Colonic mucosa (tissue), 4 donors: ENCODE measurements around the gene ANP32A. TPM values are rescaled to one million over a fixed set of nuclear protein-coding genes. Genes with fewer than 3 reads are reported as not detected.

ENCODE experiments used
- DNase-seq: peaks from one replicate; pipeline ENCODE4 v3.0.0-alpha.2; 2020
- H3K27ac ChIP-seq: fragments of 200-600 bp; one replicate; pipeline ENCODE4 v1.8.0; 2021
- H3K27me3 ChIP-seq: fragments of 200-600 bp; one replicate; pipeline ENCODE4 v1.8.0; 2021
- H3K36me3 ChIP-seq: fragments of 200-600 bp; one replicate; pipeline ENCODE4 v1.8.0; 2021
- H3K4me1 ChIP-seq: fragments of 200-600 bp; one replicate; pipeline ENCODE4 v1.8.0; 2021; ENCODE audit warnings: mild to moderate bottlenecking
- H3K4me3 ChIP-seq: fragments of 200-600 bp; one replicate; pipeline ENCODE4 v1.8.0; 2021
- H3K9ac ChIP-seq, 2 donors: one replicate each; pipeline ENCODE4 v1.7.0; 2013; ENCODE audit warnings: control low read depth in 2 of 2, low read depth in 2 of 2, low read length in 2 of 2
- H3K9me3 ChIP-seq: fragments of 200-600 bp; one replicate; pipeline ENCODE4 v1.8.0; 2021
- intact Hi-C: fragments of 100-400 bp; cut with DNase I; formaldehyde crosslinking; loops from one replicate; pipeline ENCODE4 v1.14.1; 2022
- microRNA-seq: library from miRNA; unstranded; fragments of <30 nt; microRNA quantifications from one replicate; pipeline ENCODE4, GENCODE V29; 2019
- total RNA-seq, 2 donors: library from RNA; stranded (reverse); fragmentation: NEBNext Ultra II Directional in 1 of 2; extraction: Animal tissue kit (Norgen Biotek cat#: 25700) in 1 of 2; gene quantifications; one replicate each; pipeline ENCODE4 v1.2.1, GENCODE V29; 2021
- TF ChIP-seq, protein P1 (sequence below): fragments of 200-600 bp; IDR thresholded peaks from one replicate; pipeline ENCODE4 v1.8.0; 2022; ENCODE audit warnings: antibody characterized with exemption, mild to moderate bottlenecking
- donor health status: healthy.
- donor health status: DM: no; HTN: no; CAD: no.
- donor health status: DM: no; HTN: no; CAD: no.

The ANP32A gene
- total RNA-seq, 2 donors from 2014 or later = 126 to 177 TPM

GRCh38 chr15:68730471-68730919 lies 90.2 kb downstream of the ANP32A start:
- TF ChIP-seq, protein P1, sequence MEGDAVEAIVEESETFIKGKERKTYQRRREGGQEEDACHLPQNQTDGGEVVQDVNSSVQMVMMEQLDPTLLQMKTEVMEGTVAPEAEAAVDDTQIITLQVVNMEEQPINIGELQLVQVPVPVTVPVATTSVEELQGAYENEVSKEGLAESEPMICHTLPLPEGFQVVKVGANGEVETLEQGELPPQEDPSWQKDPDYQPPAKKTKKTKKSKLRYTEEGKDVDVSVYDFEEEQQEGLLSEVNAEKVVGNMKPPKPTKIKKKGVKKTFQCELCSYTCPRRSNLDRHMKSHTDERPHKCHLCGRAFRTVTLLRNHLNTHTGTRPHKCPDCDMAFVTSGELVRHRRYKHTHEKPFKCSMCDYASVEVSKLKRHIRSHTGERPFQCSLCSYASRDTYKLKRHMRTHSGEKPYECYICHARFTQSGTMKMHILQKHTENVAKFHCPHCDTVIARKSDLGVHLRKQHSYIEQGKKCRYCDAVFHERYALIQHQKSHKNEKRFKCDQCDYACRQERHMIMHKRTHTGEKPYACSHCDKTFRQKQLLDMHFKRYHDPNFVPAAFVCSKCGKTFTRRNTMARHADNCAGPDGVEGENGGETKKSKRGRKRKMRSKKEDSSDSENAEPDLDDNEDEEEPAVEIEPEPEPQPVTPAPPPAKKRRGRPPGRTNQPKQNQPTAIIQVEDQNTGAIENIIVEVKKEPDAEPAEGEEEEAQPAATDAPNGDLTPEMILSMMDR = peak; percentile 31
- peak; percentile 35 for DNase-seq
- no peaks in the 10 kb centered on the region for H3K9me3 ChIP-seq
- no peak overlapping the region for H3K9ac ChIP-seq
- H3K36me3 ChIP-seq = no peaks in the 10 kb centered on the region
- no peaks in the 10 kb centered on the region for H3K27me3 ChIP-seq
- intact Hi-C loops = loop anchor here (2.0 kb wide), 1 partner anchor 144 kb away; no protein-coding TSS in a partner anchor
- no peaks in the 10 kb centered on the region for H3K4me1 ChIP-seq
- no peak overlapping the region for H3K27ac ChIP-seq
- H3K4me3 ChIP-seq = no peak overlapping the region

- DNase-seq = no peak
- no peak overlapping the region for H3K9ac ChIP-seq
- no peaks in the 10 kb centered on the region for H3K36me3 ChIP-seq
- H3K27me3 ChIP-seq = no peaks in the 10 kb centered on the region
- intact Hi-C loops = loop anchor here (2.0 kb wide), 1 partner anchor 145 kb away; no protein-coding TSS in a partner anchor
- TF ChIP-seq, protein P1 = no peak
- no peak overlapping the region for H3K4me3 ChIP-seq
- H3K4me1 ChIP-seq = no peaks in the 10 kb centered on the region
- H3K9me3 ChIP-seq = no peaks in the 10 kb centered on the region
- no peak overlapping the region for H3K27ac ChIP-seq
Measured at GRCh38 chr15:68729789-68730411, 90.8 kb downstream of the ANP32A start.

Small RNA genes within 50 kb of the gene (microRNA-seq; reads per million reads assigned to microRNA genes)
- not detected for gene MIR4312

Other genes starting within 250 kb of the ANP32A start
- gene CORO2B, start 241.9 kb downstream of the ANP32A start, total RNA-seq = 1 to 10 TPM in 1 of 2 donors, under 1 TPM in 1; 0.77 to 1.2 TPM
- 1 to 10 TPM; 4.2 to 5.9 TPM for gene SPESP1, start 109.6 kb upstream of the ANP32A start, total RNA-seq
- under 1 TPM; 0.05 to 0.17 TPM for gene NOX5, start 193.8 kb upstream of the ANP32A start, total RNA-seq